Uterus (tissue), 4 donors: ENCODE data around the gene RAB3IL1. TPM values are rescaled to one million over a fixed set of nuclear protein-coding genes. Genes with fewer than 3 reads are reported as not detected.

Experiments
- DNase-seq, 2 donors: peaks; one replicate each; pipeline ENCODE4 v3.0.0-alpha.2; 2019 to 2020
- H3K27ac ChIP-seq, 2 donors: fragments of 200-600 bp; sonication (generic); 1 replicate in 1 of 2; 2 replicates in 1 of 2; pipeline ENCODE4 v1.5.1; 2016 to 2018
- H3K27me3 ChIP-seq, 2 donors: fragments of 200-600 bp; sonication (generic); one replicate each; pipeline ENCODE4 v1.5.1; 2018 to 2019; ENCODE audit warnings: control low read depth in 1 of 2
- H3K36me3 ChIP-seq, 2 donors: fragments of 200-600 bp; sonication (generic); one replicate each; pipeline ENCODE4 v1.5.1; 2019; ENCODE audit warnings: control low read depth in 1 of 2
- H3K4me1 ChIP-seq, 2 donors: fragments of 200-600 bp; sonication (generic); one replicate each; pipeline ENCODE4 v1.5.1; 2018 to 2019; ENCODE audit warnings: control low read depth in 1 of 2
- H3K4me3 ChIP-seq, 2 donors: fragments of 200-600 bp; sonication (generic); 1 replicate in 1 of 2; 2 replicates in 1 of 2; pipeline ENCODE4 v1.5.1; 2018 to 2019; ENCODE audit warnings: mild to moderate bottlenecking in 1 of 2
- H3K9me3 ChIP-seq, 2 donors: fragments of 200-600 bp; sonication (generic); one replicate each; pipeline ENCODE4 v1.5.1; 2019; ENCODE audit warnings: control low read depth in 1 of 2
- POLR2A ChIP-seq, 2 donors: fragments of 450-650 bp; IDR thresholded peaks; one replicate each; pipeline ENCODE4 v1.6.1; 2016; ENCODE audit warnings: antibody characterized with exemption in 2 of 2, mild to moderate bottlenecking in 1 of 2, moderate library complexity in 1 of 2
- intact Hi-C: fragments of 100-400 bp; cut with DNase I; formaldehyde crosslinking; loops from one replicate; pipeline ENCODE4 v1.15.1; 2023; ENCODE audit warnings: low total_unique reads
- total RNA-seq, 4 donors: library from RNA; depleted of rRNA in 3 of 4; stranded (reverse); fragments of >200 nt in 3 of 4; gene quantifications; one replicate each; pipeline versions ENCODE4 v1.1.0 to v1.2.4, GENCODE V29; 2014 to 2023
- TF ChIP-seq, protein P1 (sequence below), 4 experiments: fragments of 200-600 bp in 2 of 4; fragments of 450-650 bp in 2 of 4; sonication (generic) in 2 of 4; IDR thresholded peaks; one replicate each; pipeline ENCODE4 v1.5.1; 2016 to 2019; ENCODE audit warnings: antibody characterized with exemption in 4 of 4, mild to moderate bottlenecking in 2 of 4, moderate library complexity in 1 of 4
- donor health status: DM: yes; HTN: yes; CAD: no.

RAB3IL1 gene
- total RNA-seq, 4 donors from 2014 or later: 12.6 to 60.3 (median 26.8) TPM

DNA sequence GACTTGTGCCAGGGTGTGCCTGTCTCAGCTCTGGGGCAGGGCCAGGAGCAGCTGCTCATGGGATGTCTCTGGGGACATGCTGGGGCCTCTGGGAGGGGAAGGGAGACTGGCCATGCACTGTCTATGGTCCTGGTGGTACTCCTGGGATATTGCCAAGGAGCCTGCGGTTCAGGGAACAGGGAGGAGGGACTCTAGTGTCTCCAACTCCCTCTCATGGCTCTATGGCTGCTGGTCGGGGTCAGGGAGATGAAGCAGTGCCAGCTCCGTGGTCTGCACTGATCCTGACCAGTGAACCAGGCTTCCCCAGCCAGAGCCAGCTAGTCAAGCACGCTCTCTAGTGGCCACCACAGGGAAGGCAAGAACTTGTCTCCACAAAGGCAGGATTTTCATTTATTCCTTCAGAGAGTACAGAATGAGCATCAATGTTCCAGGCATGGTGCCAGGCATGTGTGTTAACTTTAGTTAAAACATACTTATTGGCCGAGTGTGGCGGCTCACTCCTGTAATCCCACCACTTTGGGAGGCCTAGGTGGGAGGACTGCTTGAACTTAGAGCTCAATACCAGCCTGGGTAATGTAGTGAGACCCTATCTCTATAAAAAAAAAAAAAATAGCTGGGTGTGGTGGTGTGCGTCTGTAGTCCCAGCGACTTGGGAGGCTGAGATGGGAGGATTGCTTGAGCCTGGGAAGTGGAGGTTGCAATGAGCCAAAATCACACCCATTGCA lies 30.3 kb upstream of the RAB3IL1 start:
- intact Hi-C loops: loop anchor here (5.0 kb wide), 1 partner anchor 50 kb away; no protein-coding TSS in a partner anchor
- DNase-seq: peak; percentile 94 to 95
- no peaks in the 10 kb centered on the region for H3K36me3 ChIP-seq
- H3K27ac ChIP-seq: peak overlapping the region; percentile 40 to 52
- H3K27me3 ChIP-seq: no peaks in the 10 kb centered on the region
- no peaks in the 10 kb centered on the region for H3K9me3 ChIP-seq
- H3K4me1 ChIP-seq: peaks cover 0 to 8% of the 10 kb centered on the region in 2 donors
- H3K4me3 ChIP-seq: no peak overlapping the region
- TF ChIP-seq, protein P1, sequence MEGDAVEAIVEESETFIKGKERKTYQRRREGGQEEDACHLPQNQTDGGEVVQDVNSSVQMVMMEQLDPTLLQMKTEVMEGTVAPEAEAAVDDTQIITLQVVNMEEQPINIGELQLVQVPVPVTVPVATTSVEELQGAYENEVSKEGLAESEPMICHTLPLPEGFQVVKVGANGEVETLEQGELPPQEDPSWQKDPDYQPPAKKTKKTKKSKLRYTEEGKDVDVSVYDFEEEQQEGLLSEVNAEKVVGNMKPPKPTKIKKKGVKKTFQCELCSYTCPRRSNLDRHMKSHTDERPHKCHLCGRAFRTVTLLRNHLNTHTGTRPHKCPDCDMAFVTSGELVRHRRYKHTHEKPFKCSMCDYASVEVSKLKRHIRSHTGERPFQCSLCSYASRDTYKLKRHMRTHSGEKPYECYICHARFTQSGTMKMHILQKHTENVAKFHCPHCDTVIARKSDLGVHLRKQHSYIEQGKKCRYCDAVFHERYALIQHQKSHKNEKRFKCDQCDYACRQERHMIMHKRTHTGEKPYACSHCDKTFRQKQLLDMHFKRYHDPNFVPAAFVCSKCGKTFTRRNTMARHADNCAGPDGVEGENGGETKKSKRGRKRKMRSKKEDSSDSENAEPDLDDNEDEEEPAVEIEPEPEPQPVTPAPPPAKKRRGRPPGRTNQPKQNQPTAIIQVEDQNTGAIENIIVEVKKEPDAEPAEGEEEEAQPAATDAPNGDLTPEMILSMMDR (IDR thresholded peaks at IDR 0.05): peak; percentile 93 to 97 (median 97)
- TF ChIP-seq POLR2A (IDR thresholded peaks at IDR 0.05): peak in 1 of 2 donors; percentile 5

DNA sequence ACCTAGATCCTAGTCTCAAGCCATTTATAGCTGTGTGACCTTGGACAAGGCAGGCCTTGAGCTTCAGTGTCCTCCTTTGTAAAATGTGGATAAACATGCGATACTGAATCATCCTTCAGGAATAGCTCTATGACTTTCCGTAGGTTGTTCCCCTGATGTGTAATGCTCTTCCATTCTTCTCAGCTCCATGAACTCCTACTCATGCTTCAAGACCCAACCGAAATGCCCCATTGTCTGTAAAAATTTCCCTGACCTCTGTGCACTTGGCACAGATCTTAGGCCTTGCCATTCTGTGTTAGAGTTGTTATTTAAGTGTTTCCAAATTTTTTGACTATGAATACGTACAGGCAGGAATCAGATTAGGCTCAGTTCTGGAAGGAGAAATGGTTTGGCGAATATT lies 29.5 kb upstream of the RAB3IL1 start:
- Histone ChIP-seq H3K4me1 (peaks cover 0 to 8% of the 10 kb centered on the region in 2 donors), H3K27me3 (no peaks in the 10 kb centered on the region), H3K36me3 (no peaks in the 10 kb centered on the region), H3K4me3 (no peak overlapping the region), H3K9me3 (no peaks in the 10 kb centered on the region), H3K27ac (peak overlapping the region in 1 of 2 donors; percentile 52)
- no peak for TF ChIP-seq POLR2A (IDR thresholded peaks at IDR 0.05)
- TF ChIP-seq, protein P1 (IDR thresholded peaks at IDR 0.05): no peak
- DNase-seq: no peak
- intact Hi-C loops: loop anchor here (5.0 kb wide), 1 partner anchor 50 kb away; no protein-coding TSS in a partner anchor

DNA sequence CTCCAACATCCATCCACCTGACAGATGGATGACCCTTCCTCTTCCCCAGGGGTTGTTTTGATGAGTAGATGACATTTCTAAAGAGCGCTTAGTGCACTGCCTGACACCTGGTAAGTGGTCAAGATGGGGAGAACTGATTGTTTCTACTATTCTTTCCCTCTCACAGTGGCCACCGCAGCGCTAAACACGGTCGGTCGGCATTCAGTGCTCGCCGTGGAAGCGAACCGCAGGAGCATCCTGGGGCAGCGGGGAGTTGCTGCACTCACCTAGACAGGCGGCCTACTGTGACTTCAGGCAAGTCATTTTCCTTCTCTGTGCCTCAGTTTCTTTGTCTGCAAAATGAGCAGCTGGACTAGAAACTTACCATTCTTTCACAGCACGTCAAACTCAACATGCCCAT lies 27.8 kb upstream of the RAB3IL1 start:
- H3K4me3 ChIP-seq: no peak overlapping the region
- H3K36me3 ChIP-seq: no peaks in the 10 kb centered on the region
- H3K27me3 ChIP-seq: no peaks in the 10 kb centered on the region
- H3K4me1 ChIP-seq: peaks cover 0 to 8% of the 10 kb centered on the region in 2 donors
- H3K9me3 ChIP-seq: no peaks in the 10 kb centered on the region
- H3K27ac ChIP-seq: no peak overlapping the region
- no peak for TF ChIP-seq POLR2A (IDR thresholded peaks at IDR 0.05)
- TF ChIP-seq, protein P1 (IDR thresholded peaks at IDR 0.05): no peak
- intact Hi-C loops: loop anchor here (5.0 kb wide), 1 partner anchor 48 kb away; no protein-coding TSS in a partner anchor
- DNase-seq: no peak

DNA sequence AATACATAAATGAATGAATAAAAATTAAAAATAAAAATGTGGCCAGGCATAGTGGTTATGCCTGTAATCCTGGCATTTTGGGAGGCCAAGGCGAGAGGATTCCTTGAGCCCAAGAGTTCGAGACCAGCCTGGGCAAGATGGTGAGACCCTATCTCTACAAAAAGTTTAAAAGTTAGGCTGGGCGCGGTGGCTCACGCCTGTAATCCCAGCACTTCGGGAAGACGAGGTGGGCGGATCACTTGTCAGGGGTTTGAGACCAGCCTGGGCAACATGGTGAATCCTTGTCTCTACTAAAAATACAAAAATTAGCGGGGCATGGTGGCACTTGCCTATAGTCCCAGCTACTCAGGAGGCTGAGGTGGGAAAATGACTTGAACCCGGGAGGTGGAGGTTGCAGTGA lies 23.1 kb upstream of the RAB3IL1 start:
- TF ChIP-seq, protein P1 (IDR thresholded peaks at IDR 0.05): no peak
- no peak for TF ChIP-seq POLR2A (IDR thresholded peaks at IDR 0.05)
- intact Hi-C loops: no loop called here
- H3K27me3 ChIP-seq: no peaks in the 10 kb centered on the region
- H3K27ac ChIP-seq: no peak overlapping the region
- H3K4me1 ChIP-seq: no peaks in the 10 kb centered on the region
- H3K36me3 ChIP-seq: no peaks in the 10 kb centered on the region
- no peak overlapping the region for H3K4me3 ChIP-seq
- H3K9me3 ChIP-seq: no peaks in the 10 kb centered on the region
- DNase-seq: no peak

DNA sequence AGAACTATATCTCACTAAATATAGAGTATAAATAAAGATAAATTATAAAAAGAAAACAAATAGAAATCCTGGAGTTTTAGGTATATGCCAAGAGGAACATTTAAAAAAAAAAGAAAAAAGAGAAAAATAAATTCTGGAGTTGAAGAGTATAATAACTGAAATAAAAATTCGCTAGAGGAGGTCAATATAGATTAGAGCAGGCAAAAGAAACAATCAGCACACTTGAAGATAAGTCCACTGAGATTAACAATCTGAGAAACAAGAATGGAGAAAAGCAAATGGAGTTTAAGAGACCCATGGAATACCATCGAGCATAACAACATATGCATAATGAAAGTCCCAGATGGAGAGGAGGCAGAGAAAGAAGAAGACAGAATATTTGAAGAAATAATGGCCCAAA lies 18.5 kb upstream of the RAB3IL1 start:
- no peak for DNase-seq
- TF ChIP-seq, protein P1 (IDR thresholded peaks at IDR 0.05): no peak
- TF ChIP-seq POLR2A (IDR thresholded peaks at IDR 0.05): no peak
- H3K27me3 ChIP-seq: no peaks in the 10 kb centered on the region
- no peaks in the 10 kb centered on the region for H3K9me3 ChIP-seq
- H3K36me3 ChIP-seq: no peaks in the 10 kb centered on the region
- no peak overlapping the region for H3K27ac ChIP-seq
- intact Hi-C loops: loop anchor here (10.0 kb wide), 1 partner anchor 1089 kb away; no protein-coding TSS in a partner anchor
- H3K4me1 ChIP-seq: no peaks in the 10 kb centered on the region
- H3K4me3 ChIP-seq: no peak overlapping the region
